Neural progenitor cell (in vitro differentiated cells): ENCODE data around the gene TYW5.

Source experiments
- EZH2 ChIP-seq: fragments of 200-600 bp; sonication (generic); IDR thresholded peaks from 2 replicates; pipeline ENCODE4 v1.6.1; 2017; ENCODE audit warnings: antibody characterized with exemption, mild to moderate bottlenecking, moderate library complexity
- TF ChIP-seq, protein P1 (sequence below): fragments of 200-600 bp; sonication (generic); IDR thresholded peaks from 2 replicates; pipeline ENCODE4 v1.5.1; 2017; ENCODE audit warnings: antibody characterized with exemption, mild to moderate bottlenecking

DNA sequence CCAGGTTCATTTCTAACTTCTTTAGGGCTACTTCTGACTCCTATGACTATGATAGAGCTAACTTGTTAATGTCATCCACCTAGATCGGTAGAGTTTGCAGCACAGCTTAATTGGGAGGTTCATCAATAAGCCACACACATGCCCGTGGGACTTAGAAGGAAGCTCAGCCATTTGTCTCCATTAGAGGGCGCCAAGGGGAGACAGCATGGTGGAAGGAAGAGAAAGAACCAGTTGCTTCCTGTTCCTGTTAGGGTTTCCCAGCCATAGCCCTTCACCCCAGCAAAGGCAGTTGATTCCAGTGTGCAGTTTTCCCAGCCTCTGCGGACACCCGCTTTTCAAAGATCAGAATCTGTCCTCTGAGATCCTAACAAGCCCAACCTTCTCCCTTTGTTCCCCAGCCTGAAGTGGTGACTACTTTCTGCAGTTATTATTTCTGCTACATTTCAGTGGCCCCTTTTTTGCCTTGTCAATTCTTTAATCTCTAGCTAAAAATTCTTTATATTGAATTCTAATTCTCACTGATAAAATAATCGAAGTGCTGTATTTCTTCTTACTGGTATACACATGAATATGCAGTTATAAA lies 30.4 kb upstream of the TYW5 start:
- TF ChIP-seq, protein P1, sequence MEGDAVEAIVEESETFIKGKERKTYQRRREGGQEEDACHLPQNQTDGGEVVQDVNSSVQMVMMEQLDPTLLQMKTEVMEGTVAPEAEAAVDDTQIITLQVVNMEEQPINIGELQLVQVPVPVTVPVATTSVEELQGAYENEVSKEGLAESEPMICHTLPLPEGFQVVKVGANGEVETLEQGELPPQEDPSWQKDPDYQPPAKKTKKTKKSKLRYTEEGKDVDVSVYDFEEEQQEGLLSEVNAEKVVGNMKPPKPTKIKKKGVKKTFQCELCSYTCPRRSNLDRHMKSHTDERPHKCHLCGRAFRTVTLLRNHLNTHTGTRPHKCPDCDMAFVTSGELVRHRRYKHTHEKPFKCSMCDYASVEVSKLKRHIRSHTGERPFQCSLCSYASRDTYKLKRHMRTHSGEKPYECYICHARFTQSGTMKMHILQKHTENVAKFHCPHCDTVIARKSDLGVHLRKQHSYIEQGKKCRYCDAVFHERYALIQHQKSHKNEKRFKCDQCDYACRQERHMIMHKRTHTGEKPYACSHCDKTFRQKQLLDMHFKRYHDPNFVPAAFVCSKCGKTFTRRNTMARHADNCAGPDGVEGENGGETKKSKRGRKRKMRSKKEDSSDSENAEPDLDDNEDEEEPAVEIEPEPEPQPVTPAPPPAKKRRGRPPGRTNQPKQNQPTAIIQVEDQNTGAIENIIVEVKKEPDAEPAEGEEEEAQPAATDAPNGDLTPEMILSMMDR: peak; percentile 72
- TF ChIP-seq EZH2: no peak
